DMS153 treated with DMSO at 0.1 percent for 48 hours (cell line): ENCODE results near the gene CHCHD3.

Experiments
- DNase-seq: peaks from one replicate; lab custom pipeline; 2025; ENCODE audit not compliant: unreplicated experiment; lab: John Stamatoyannopoulos, UW

Gene CHCHD3

GRCh38 chr7:132755538-132756483 lies 326.1 kb downstream of the CHCHD3 start:
- no peak for DNase-seq

- no peak for DNase-seq
These were observed 329.5 kb downstream of the CHCHD3 start for GRCh38 chr7:132752431-132752830.

- DNase-seq = no peak
These were observed 330.6 kb downstream of the CHCHD3 start for GRCh38 chr7:132751244-132751647.

GRCh38 chr7:132750530-132751217 lies 331.2 kb downstream of the CHCHD3 start:
- no peak for DNase-seq

GRCh38 chr7:132750096-132750495 lies 331.8 kb downstream of the CHCHD3 start:
- no peak for DNase-seq

- no peak for DNase-seq
These were observed 336.4 kb downstream of the CHCHD3 start for GRCh38 chr7:132745510-132745909.

- DNase-seq = no peak
These were observed 337.9 kb downstream of the CHCHD3 start for GRCh38 chr7:132743974-132744373.

GRCh38 chr7:132742189-132742612 lies 339.7 kb downstream of the CHCHD3 start:
- no peak for DNase-seq

- DNase-seq = no peak
These were observed 341.7 kb downstream of the CHCHD3 start for GRCh38 chr7:132740176-132740575.

- DNase-seq = no peak
These were observed 342.5 kb downstream of the CHCHD3 start for GRCh38 chr7:132739271-132739955.

- DNase-seq = no peak
These were observed 343.6 kb downstream of the CHCHD3 start for GRCh38 chr7:132738254-132738653.

- no peak for DNase-seq
These were observed 346.4 kb downstream of the CHCHD3 start for GRCh38 chr7:132735476-132735875.
